C1 segment of cervical spinal cord (tissue), 14 donors: ENCODE results near the gene HDAC4.
A peak's percentile ranks its signal among the peaks of the same experiment; 100 is the strongest.

ENCODE experiments used
- DNase-seq, 14 donors: peaks; one replicate each; lab custom pipeline; 2025; lab: John Stamatoyannopoulos, UW

HDAC4 gene

DNA sequence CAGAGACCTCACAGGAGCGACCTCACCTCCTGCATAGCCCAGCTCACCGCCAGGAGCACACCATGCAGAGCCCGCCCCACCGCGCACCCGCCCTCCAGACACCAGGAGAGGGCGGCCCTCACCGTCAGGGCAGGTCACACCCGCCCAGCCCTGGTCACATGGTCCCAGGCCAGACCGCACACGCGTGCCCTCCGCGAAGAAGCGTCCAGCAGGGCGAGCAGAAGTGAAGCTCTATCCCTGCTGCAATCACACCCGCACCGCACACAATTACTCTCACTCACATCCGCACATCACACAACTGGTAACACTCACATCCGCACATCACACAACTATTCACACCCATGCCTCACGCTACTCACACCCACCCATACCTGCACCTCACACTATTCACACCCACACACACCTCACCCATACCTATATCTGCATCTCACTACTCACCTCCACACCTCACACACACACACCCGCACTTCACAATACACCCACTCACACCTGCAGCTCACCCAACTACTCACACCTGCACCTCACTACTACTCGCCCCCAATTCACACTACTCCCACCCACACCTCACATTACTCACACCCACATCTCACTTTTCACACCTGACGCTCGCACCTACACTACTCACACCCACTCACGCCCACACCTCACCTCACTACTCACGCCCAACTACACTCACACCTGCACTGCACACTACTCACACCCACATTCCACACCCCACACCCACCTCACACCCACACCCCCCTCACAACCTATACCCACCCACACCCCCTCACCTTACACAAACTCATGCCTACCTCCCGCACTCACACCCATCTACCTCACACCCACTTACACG lies 242.0 kb downstream of the HDAC4 start:
- no peak for DNase-seq

DNA sequence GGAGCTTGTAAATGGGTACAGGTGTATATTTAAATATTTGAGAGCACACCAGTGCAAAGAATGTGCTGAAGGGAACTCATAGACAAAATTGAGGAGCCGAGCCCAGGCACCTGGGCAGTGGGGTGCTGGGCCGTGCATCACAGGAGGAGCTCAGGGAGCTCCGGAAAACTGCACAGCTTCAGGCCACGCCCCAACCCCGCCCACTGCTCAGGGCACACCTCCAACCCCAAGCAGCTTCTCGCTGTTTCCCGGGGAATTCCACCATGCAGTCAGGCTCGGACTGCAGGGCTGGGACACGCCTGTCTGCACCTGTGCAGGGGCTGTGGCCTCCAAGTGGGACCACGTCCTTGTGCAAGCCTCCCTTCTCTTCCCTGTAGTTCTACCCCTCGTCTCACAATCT lies 243.0 kb downstream of the HDAC4 start:
- peak in 1 of 14 donors; percentile 27 for DNase-seq

DNA sequence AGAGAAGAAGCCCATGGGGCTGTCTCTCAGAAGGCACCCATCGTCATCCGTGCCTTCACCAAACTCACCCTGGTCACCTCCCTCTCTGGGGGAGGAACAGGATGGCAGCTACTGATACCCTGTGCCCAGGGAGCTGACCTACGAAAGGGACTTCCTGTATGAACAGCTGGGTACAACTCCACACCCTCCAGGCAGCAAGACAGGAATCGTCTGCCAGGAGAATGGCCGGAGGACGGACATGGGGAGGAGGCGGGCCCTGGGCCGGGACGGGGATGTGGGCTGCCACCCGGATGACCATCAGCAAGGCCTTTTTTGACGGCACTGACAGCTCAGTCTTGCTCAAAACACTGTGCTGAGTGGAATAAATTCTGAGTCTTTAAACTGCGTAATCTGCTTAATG lies 243.6 kb downstream of the HDAC4 start:
- DNase-seq: no peak

DNA sequence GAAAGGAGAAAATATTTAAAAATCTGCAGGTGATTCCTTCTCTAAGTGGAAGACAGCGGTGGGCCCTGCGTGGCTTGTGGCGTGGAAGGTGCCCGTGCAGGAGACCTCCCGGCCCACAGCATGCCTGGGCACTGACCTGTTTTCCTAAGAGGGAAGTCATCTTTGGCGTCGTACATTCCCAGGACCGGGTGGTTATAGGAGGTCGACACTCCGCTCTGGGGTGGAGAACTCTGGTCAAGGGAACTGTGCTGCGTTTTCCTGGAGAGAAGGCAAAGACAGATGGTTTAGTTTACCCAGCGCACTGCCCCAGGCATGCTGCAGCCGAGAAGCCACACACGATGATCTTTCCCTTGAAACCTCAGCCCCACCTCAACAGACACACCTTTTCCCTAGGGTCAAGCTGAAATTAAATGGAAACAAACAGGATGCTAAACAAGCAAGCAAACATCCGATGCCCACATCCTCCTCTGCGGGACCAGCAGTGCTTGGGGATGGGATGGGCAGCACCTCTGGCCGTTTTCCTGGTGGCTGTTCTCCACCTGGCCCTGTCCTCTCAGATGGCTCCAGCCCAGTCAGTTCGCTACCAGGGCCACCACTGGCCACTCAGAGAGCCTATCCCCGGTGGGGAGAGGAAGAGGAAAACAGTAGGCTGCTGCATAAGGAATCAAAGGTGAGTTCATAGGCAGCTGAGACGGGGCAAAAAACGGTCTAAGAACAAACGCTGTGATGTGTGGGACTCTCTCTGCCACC lies 244.1 kb downstream of the HDAC4 start:
- DNase-seq: no peak

DNA sequence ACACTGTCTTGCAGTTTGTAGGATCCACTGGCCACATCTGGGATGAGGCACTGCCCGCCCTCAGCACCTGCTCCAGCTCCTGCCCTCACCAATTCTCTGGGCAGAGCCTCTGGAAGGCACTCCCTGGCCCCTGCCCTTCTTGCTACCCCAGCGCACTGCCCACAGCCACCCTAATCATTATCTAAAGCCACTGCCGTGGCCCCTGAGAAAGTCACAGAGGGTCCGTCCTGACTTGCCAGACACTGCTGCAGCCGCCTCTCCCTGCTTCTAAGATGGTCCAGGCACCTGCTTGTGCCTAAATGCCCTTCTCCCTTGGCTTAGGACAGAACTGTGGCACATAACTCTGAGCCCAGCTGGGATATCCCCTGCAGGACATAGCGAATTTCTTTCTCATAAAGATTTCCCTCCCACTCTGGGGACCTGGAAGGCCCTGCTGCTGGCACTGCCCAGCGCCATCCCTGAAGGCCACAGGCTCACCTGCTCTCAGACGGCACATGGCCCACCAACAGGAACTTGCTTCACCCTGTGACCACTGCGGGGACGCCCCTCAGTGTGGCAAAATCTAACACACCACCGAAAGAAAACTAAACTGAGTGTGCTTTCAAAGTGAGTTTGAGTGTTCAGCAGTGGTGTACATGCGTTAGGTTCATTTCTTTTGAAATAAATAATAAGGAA lies 244.9 kb downstream of the HDAC4 start:
- DNase-seq: peak in 1 of 14 donors; percentile 82

DNA sequence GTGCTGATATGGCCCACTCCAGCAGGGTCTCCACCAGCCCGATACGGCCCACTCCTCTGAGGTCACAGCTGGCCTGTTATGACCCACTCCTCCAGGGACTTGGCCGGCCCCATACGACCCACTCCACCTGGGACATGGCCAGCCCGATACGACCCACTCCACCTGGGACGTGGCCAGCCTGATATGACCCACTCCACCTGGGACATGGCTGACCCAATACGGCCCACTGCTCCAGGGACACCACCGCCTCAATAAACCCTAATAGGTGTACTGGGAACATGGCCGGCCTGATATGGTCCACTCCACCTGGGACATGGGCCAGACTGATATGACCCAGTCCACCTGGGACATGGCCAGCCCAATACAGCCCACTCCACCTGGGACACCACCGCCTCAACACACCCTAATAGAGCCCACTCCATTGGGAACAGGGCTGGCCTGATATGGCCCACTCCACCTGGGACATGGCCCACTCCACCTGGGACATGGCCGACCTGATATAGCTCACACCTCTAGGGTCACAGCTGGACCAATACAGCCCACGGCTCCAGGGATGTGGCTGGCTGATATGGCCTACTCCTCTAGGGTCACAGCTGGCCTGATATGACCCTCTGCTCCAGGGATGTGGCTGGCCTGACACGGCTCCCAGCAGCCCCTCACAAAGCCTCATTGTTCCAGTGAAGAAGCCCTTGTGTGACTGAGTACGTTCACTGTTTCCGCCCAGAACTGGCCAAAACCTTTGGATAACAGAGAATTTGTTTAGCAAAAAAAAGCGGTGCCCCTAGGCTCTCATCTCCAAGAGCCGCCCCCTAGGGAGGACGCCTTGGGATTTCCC lies 245.6 kb downstream of the HDAC4 start:
- peak in 11 of 14 donors; percentile 44 to 82 (median 70) for DNase-seq

DNA sequence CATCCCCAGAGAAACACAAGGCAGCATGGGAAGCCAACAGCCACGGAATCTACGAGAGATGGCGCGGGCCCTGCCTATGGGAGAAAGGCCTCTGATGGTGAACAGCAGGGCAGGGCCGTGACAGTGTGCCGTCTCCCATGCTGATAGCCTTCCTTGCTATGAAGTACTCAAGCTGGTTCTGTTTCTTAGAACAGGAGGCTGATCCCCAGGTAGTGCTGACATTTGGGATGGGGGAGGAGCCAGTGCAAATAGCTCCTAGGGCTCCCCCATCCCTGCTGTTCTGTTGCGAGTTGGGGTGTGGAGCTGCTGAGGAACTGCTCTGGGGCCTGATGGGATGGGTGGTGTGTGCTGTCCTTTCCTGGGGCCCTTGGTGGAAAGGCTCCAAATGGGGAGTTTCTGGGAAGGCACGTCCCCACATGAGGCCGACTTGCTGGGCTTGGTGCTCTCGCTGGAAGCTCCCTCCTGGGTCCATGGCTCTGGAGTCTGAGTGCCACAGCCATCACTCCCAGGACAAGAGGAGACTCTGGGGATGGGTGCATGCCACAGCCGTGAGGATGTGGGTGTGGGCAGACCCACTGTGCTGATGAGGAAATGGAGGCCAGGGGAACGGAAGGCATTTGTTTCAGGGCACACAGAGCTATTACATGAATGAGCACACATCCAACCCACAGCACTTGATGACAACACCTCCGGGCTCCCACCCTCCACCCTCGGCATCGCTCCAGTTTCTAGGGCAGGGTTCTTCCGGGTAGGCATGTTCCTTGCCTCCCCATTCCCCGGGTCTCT lies 246.8 kb downstream of the HDAC4 start:
- peak in 1 of 14 donors; percentile 35 for DNase-seq

DNA sequence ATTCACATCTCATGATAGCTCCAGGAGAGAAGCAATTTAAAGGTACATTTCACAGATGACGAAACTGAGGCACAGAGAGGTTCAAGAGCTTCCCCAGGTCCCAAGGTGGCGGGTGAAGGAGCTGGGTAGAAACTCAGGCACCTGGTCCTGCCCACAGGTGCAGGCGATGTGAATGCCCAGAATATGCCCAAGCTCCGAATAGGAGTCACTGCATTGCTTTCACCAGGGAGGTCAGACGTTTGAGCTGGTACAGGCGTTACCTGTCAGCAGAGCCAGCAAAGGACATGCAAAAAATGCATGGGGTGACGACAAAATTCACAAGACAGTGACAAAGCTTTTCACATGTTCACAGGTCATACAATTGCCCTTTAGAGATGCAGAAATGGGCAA lies 247.9 kb downstream of the HDAC4 start:
- DNase-seq: no peak

DNA sequence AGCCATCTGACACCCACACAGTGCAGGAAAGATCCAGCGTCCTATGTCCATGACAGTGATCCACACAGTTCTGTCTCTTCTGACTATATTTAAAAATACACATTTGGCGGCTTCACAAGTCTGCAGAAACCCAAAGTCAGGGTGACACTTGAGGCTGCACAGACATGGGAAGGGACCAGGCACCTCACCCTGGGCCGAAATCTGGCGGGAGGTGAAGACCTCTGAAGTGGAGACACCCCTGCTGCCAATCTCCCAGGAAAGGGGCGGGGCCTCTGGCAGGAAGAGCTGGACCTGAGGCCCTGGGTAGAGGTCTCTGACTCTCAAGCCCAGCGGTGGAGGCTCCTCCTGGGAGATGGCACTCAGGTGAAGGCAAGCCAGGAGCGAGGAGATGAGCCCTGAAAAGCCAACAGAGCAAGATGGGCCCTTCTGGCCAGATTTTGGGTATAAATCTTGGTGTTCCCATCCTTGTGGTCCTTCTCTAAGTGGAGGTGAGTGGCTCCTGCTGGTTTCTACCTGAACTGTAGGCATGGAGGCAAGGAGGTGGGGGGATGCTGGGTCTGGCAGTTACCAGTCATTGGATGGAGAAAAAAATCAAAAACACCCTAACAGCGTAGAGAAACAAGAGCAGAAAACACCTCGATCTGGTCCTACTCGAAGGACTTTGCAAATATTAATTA lies 248.4 kb downstream of the HDAC4 start:
- DNase-seq: no peak

DNA sequence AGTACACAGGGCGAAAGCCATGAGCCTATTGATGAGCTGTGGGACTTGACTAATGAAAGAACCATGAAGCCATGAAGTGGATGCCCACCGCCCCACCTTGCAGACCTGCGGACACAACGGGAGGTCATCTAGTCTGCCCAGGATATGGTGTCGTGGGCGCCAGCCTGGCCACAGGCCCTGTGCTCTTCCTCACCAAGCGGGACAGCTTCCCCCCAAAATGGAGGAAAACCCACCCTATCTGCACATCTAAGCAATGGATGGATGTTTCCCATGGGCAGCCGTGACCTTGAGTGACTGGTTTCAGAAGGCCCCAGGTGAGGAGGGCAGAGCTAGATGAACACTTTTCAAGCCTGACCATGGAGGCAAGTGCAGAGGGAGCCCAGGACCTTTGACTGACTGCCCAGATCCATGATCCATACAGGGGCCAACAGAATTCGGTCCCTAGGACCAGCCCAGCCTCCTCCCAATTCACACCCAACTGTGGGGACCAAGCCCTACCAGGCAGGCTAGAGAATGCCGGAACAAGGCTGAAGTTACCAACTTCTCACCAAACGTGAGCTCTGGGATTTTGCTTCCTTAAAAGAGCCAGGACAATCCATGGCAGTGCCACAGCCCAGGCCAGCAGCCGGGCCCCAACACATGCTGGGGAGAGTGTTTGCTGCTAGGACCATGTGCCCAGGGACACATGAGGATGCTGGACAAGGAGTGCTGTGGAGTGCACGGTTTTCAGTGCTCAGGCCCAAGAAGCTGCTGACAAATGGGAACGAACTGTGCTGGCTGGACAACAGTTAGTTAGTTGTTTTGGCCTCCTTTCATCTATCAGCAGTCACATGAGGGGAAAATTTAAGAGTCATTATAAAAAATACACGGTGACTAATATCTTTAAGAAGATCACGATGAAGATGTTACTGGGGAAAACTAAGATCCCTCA lies 249.4 kb downstream of the HDAC4 start:
- peak in 2 of 14 donors; percentile 18 to 45 for DNase-seq

DNA sequence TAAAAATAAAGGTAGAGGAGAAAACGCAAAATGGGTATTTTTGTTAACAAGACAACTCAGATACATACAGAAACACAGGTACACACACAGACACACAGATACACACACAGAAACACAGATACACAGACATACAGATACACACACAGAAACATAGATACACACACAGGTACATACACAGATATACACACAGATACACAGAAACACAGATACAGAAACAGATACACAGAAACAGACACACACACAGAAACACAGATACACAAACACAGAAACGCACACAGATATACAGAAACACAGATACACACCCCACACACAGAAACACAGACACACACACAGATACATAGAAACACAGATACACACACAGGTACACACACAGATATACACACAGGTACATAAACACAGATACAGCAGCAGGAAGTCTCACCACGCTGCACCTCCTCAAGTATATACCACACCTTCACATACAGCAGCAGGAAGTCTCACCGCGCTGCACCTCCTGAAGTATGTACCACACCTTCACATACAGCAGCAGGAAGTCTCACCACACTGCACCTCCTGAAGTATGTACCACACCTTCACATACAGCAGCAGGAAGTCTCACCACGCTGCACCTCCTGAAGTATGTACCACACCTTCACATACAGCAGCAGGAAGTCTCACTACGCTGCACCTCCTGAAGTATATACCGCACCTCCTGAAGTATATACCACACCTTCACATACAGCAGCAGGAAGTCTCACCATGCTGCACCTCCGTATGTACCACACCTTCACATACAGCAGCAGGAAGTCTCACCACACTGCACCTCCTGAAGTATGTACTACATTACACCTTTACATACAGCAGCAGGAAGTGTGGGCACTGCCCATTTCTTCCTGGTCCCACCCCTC lies 250.5 kb downstream of the HDAC4 start:
- DNase-seq: no peak

DNA sequence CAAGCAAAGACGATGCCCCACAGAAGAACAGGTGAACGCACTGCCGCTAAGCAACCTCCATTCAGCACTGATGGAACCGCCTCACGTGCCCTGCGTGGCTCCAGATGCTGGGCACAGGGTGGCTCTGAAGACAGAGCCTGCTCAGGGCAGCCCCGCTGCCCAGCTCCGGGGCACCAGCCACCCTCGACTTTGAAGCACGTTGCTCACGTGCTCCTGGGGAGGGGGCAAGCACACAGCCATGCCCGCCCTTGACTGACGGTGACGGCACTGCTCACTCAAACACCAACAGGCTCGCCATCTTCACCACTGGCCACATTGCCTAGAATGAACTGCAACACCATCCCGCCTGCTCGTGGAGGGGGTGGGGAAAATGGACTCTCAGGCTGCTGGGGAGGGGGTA lies 251.3 kb downstream of the HDAC4 start:
- DNase-seq: no peak

DNA sequence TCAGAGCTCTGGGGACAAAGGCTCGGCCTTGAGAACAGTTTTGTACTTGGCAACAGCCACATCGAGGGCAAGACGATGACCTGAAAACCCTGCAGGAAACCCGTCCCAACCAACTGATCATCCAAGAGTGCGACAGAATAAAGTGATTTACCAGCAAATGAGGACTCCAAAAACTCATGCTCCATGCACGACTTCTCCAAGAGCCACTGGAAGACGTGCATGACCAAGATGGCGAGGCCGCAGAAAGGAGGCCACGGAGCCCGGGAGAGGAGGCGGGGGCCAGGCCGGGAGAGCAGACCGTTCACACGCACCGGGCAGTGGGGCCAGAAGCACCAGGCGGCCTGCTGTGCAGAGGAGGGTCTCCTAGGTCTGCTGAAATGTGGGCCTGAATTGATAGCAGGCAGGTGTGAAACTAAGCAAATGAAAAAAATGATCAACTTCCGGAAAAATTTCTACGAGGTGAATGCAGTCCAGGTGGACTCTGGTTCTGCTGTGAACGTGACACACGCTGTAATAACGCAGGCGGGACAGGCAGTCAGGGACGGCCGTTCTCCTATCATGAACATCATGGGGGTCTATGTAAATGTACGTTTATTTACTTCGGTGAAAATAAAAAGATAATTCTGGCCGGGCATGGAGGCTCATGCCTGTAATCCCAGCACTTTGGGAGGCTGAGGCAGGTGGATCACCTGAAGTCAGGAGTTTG lies 252.2 kb downstream of the HDAC4 start:
- no peak for DNase-seq

DNA sequence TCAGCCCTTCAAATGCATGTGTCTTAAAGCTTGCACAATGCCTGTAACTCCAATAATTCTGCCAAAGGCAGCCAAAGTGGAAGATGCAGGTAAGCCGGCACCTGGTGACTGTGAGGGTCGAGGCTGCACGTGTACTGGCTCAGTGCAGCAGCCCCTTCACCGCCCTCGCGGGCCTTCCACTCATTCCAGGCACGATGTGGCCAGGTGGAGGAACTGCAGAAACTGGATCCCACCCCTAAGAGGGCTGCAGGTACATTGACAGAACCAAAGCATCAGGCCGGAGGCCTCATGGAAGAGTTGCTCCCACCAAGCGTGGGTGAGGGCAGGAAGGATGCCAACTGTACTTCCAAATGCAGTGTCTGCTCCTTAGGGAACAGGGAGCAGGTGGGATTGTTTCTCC lies 253.4 kb downstream of the HDAC4 start:
- no peak for DNase-seq

DNA sequence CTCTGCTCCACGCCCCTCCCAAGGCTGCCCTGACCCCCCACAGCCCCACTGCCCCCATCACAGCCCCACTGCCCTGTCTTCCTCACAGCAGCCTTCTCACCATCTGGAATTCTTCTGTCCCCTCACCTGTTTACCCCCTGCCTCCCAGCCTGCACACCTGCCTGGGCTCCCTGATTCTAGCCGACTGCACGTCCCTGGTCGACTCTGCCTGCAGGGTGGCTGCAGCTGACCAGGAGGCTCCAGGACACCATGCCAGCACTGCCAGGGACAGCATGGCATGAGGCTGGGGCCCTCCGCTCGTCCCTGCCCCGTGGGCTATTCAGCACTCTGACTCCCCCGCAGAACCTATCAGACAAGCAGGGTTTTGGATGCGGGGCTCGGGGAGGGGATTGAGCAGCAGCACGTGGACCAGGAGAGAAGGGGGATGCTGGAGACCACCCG lies 254.1 kb downstream of the HDAC4 start:
- no peak for DNase-seq

DNA sequence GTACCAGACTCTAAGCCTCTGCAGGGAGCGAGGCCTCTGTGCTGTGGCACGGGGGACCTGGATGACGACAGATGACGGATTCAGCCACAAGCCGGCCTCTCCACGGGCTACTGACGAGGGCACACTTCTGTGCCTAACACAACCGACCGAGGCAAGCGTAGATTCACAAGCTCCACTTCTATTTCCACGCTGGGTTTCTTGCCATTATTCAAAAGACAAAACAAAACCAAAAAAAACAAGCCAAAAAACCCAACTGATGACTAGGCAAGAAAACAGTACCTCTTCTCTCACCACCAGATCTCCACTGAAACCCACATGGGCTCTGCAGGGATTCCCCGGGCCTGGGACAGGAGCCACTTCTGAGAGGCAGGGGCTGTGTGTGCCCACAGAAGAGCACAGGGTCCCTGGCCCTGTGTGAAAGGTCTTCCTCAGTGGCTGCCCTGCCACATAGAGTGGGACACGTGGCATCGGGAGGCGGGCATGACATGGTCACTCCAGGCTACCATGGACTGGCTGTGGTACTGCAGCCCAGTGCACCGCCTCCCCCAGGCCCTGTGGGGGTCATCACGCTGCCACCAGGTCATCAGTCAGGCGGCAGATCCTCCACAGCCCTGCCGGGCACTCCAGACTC lies 254.7 kb downstream of the HDAC4 start:
- no peak for DNase-seq

DNA sequence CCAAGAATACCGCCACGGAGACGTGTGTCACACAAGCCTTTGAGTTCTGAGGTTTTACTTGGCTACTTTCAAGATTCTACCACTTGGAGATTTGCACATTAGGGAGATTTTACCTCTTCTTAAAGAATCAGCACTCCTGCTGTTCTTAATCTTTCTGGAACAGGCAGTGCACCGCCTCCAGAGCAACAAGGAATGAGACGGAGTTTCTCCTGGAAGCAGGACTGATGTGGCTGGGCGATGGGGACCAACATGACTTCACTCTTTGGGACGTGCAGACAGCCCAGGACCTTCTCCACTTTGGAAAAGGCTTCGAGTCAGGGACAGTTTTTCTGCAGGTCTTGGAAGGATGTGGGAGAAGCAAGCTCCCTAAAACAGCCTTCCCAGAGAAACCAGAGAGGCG lies 255.2 kb downstream of the HDAC4 start:
- no peak for DNase-seq
